Pancreas (tissue), 10 donors: ENCODE data around the gene SCRG1. TPM values are rescaled to one million over a fixed set of nuclear protein-coding genes. Genes with fewer than 3 reads are reported as not detected.
A peak's percentile ranks its signal among the peaks of the same experiment; 100 is the strongest.

Source experiments
- ATAC-seq, 4 donors: fragments of 200-7000 bp; cut with Tn5 transposase; one replicate each; pipeline versions ENCODE4 v1.8.0 to v1.9.1; 2020; ENCODE audit warnings: mild to moderate bottlenecking in 4 of 4, moderate library complexity in 4 of 4
- DNase-seq, 6 donors: peaks; one replicate each; pipeline ENCODE4 v3.0.0-alpha.2; 2020
- FAIRE-seq: peaks from 2 replicates; lab custom pipeline; 2012; peaks lifted over from hg19 to GRCh38; lab: Jason Lieb, UNC
- H3K27ac ChIP-seq, 4 donors: fragments of 200-600 bp; sonication (generic); 1 replicate in 3 of 4; 2 replicates in 1 of 4; pipeline versions ENCODE4 v1.5.0 to v1.8.0; 2020
- H3K27me3 ChIP-seq, 4 donors: fragments of 200-600 bp; one replicate each; pipeline ENCODE4 v1.8.0; 2021
- H3K36me3 ChIP-seq, 3 donors: fragments of 200-600 bp; sonication (generic) in 1 of 3; one replicate each; pipeline versions ENCODE4 v1.5.0 to v1.8.0; 2020 to 2021
- H3K4me1 ChIP-seq, 3 donors: fragments of 200-600 bp; one replicate each; pipeline ENCODE4 v1.8.0; 2021
- H3K4me3 ChIP-seq, 4 donors: fragments of 200-600 bp; sonication (generic) in 2 of 4; one replicate each; pipeline versions ENCODE4 v1.5.0 to v1.8.0; 2020 to 2021
- H3K9me3 ChIP-seq, 4 donors: fragments of 200-600 bp; one replicate each; pipeline ENCODE4 v1.8.0; 2021
- CTCF ChIP-seq, 4 donors: fragments of 200-600 bp; sonication (generic) in 3 of 4; IDR thresholded peaks; one replicate each; pipeline versions ENCODE4 v1.5.0 to v1.8.0; 2021; ENCODE audit warnings: antibody characterized with exemption in 4 of 4
- WGBS, 2 donors: extraction: QIAGEN DNeasy Blood & Tissue Kit; methylation state at CpG; one replicate each; pipeline ENCODE4 v1.1.7; 2013; 5-methylcytosine and 5-hydroxymethylcytosine counted together
- intact Hi-C, 3 donors: fragments of 100-400 bp; cut with DNase I; formaldehyde crosslinking; loops; one replicate each; pipeline versions ENCODE4 v1.11.1 to v1.14.2; 2022
- polyA plus RNA-seq, 2 donors: library from polyadenylated mRNA; stranded (reverse); fragments of 200-250 nt; gene quantifications; one replicate each; pipeline ENCODE4 v1.2.3, GENCODE V29; 2013
- total RNA-seq, 6 donors: library from RNA; stranded (reverse); fragmentation: NEBNext Ultra II Directional in 4 of 6; extraction: Animal tissue kit (Norgen Biotek cat#: 25700) in 4 of 6; gene quantifications; one replicate each; pipeline versions ENCODE4 v1.2.1 to v1.2.4, GENCODE V29; 2021 to 2023
- donor health status: healthy with polysubstance abuse.
- donor health status: DM: no; HTN: no; CAD: no; lungs with moderate emphysema.
- donor health status: DM: no; HTN: no; CAD: no.
- donor health status: control.
- donor health status: control.
- donor health status: Bipolar disorder and iron deficiency.
- donor health status: DM: yes; HTN: yes; CAD: no.
- donor health status: DM: no; HTN: no; CAD: no.
- donor health status: DM: no; HTN: no; CAD: no.
- donor health status: DM: yes; HTN: yes; CAD: no.

The SCRG1 gene
- total and polyA plus RNA-seq, 8 donors, result 0.06 to 0.43 (median 0.33) TPM; not detected in 2

DNA sequence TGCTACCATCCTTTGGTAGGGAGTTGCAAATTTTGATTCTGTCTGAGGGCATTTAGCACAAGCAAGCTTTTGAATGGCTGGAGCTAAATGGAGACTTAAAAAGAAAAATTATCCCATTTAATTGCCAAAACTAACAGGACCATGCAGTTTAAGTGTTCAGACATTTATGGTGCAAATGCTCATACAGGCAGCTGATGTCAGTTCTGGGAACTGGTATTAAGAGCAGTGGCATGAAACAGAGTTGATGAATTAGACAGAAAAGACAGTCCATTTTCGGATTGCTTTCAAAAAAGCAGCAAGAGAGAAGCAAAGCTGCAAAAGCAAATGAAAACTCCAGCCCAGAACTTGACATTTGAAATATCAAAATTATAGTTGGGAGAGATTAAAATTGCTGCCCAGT, 1.3 kb downstream of the SCRG1 start:
- ATAC-seq (no peak), DNase-seq (no peak), FAIRE-seq (no peak)
- Histone ChIP-seq H3K36me3 (no peaks in the 10 kb centered on the region), H3K4me3 (no peak overlapping the region), H3K9me3 (no peaks in the 10 kb centered on the region), H3K27ac (no peak overlapping the region), H3K27me3 (no peaks in the 10 kb centered on the region), H3K4me1 (no peaks in the 10 kb centered on the region)
- intact Hi-C loops, result no loop called here
- 69 to 77% methylated on average over 1 of the region's 1 CpG for WGBS, 2 donors
- no peak for TF ChIP-seq CTCF (IDR thresholded peaks at IDR 0.05)

DNA sequence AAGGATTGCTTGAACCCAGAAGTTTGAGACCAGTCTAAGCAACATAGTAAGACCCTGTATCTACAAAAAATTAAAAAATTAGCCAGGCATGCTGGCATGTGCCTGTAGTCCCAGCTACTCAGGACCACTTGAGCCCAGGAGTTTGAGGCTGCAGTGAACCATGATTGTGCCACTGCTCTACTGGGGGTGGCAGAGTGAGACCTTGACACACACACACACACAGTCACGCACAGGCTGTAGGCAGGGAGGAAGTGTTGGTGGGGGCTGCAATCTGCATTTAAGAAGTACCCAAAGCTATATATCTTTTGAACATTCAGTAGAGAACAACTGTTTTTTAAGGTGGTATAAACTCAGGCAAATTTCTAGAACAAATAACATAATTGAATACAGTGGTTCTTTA, 7.2 kb downstream of the SCRG1 start:
- Histone ChIP-seq H3K9me3 (no peaks in the 10 kb centered on the region), H3K27ac (no peak overlapping the region), H3K4me1 (no peaks in the 10 kb centered on the region), H3K4me3 (no peak overlapping the region), H3K36me3 (no peaks in the 10 kb centered on the region), H3K27me3 (no peaks in the 10 kb centered on the region)
- ATAC-seq (no peak), DNase-seq (no peak), FAIRE-seq (no peak)
- no peak for TF ChIP-seq CTCF (IDR thresholded peaks at IDR 0.05)
- WGBS, 2 donors, result 87 to 89% methylated on average over 1 of the region's 1 CpG
- intact Hi-C loops, result no loop called here

GRCh38 chr4:173386751-173387150, 12.2 kb downstream of the SCRG1 start:
- no peak for TF ChIP-seq CTCF (IDR thresholded peaks at IDR 0.05)
- H3K36me3 ChIP-seq, result no peaks in the 10 kb centered on the region
- DNase-seq, result no peak
- H3K27me3 ChIP-seq, result no peaks in the 10 kb centered on the region
- no peak overlapping the region for H3K4me3 ChIP-seq
- no peak for FAIRE-seq
- intact Hi-C loops, result no loop called here
- ATAC-seq, result no peak
- no peaks in the 10 kb centered on the region for H3K9me3 ChIP-seq
- no peak overlapping the region for H3K27ac ChIP-seq
- no peaks in the 10 kb centered on the region for H3K4me1 ChIP-seq

- Histone ChIP-seq H3K4me1 (no peaks in the 10 kb centered on the region), H3K27ac (no peak overlapping the region), H3K27me3 (no peaks in the 10 kb centered on the region), H3K9me3 (no peaks in the 10 kb centered on the region), H3K4me3 (no peak overlapping the region), H3K36me3 (no peaks in the 10 kb centered on the region)
- no peak for TF ChIP-seq CTCF (IDR thresholded peaks at IDR 0.05)
- 95 to 97% methylated on average over 4 of the region's 4 CpGs for WGBS, 2 donors
- FAIRE-seq (peak; percentile 59), ATAC-seq (no peak), DNase-seq (no peak)
- intact Hi-C loops, result no loop called here
Observed at GRCh38 chr4:173382349-173382748, 16.6 kb downstream of the SCRG1 start.

GRCh38 chr4:173381610-173382009, 17.3 kb downstream of the SCRG1 start:
- DNase-seq (no peak), FAIRE-seq (no peak), ATAC-seq (no peak)
- TF ChIP-seq CTCF (IDR thresholded peaks at IDR 0.05), result no peak
- H3K36me3 ChIP-seq, result no peaks in the 10 kb centered on the region
- no peak overlapping the region for H3K27ac ChIP-seq
- intact Hi-C loops, result no loop called here
- WGBS, 2 donors, result 36 to 44% methylated on average over 1 of the region's 1 CpG
- H3K27me3 ChIP-seq, result no peaks in the 10 kb centered on the region
- no peaks in the 10 kb centered on the region for H3K4me1 ChIP-seq
- H3K9me3 ChIP-seq, result no peaks in the 10 kb centered on the region
- H3K4me3 ChIP-seq, result no peak overlapping the region
